Measurements from ENCODE around the gene RPL32. TPM values are rescaled to one million over a fixed set of nuclear protein-coding genes. Genes with fewer than 3 reads are reported as not detected.

Gene RPL32
- total RNA-seq, 1 experiment from 2014 or later, result 2,021 TPM

- Histone ChIP-seq H3K27me3 (ENCODE audit: insufficient read depth, low read length) (no peaks in the 10 kb centered on the region), H3K9me3 (ENCODE audit: control insufficient read depth, low read depth, low read length) (no peaks in the 10 kb centered on the region), H4K20me1 (ENCODE audit: control insufficient read depth, insufficient read depth, insufficient read length) (no peaks in the 10 kb centered on the region), H4K5ac (ENCODE audit: insufficient read length, low read depth, low read length) (no peak overlapping the region), H3T11ph (ENCODE audit: low read length) (no peak overlapping the region), H3K79me1 (ENCODE audit: insufficient read depth, low read depth, low read length, poor library complexity, severe bottlenecking) (no peaks in the 10 kb centered on the region), H3K9ac (ENCODE audit: extremely low read depth, insufficient read length, low read length) (no peak overlapping the region), H3K23ac (ENCODE audit: insufficient read length, low read depth, low read length) (no peak overlapping the region), H2BK120ac (ENCODE audit: low read depth, low read length, poor library complexity, severe bottlenecking) (no peak overlapping the region), H2BK12ac (ENCODE audit: insufficient read length, low read depth, low read length) (no peak overlapping the region), H3K79me2 (ENCODE audit: insufficient read depth, low read length) (no peaks in the 10 kb centered on the region), H3K27ac (ENCODE audit: insufficient read length, low read depth, low read length) (no peak overlapping the region), H2AFZ (ENCODE audit: low read length) (no peak overlapping the region), H4K8ac (replicated peaks; ENCODE audit: insufficient read length, low read depth, low read length) (no peak overlapping the region), H3K18ac (ENCODE audit: insufficient read length, low read depth, low read length) (no peak overlapping the region), H3K4ac (ENCODE audit: low read depth, low read length) (no peak overlapping the region), H3K4me2 (ENCODE audit: insufficient read depth, insufficient read length, low read length) (no peak overlapping the region), H3K56ac (ENCODE audit: insufficient read length, low read depth, low read length) (no peak overlapping the region), H3K4me1 (ENCODE audit: insufficient read depth, low read length) (no peaks in the 10 kb centered on the region), H2BK15ac (ENCODE audit: low read depth, low read length) (no peak overlapping the region), H2BK20ac (ENCODE audit: low read depth, low read length, poor library complexity, severe bottlenecking) (no peak overlapping the region), H3K14ac (ENCODE audit: insufficient read depth, low read length) (no peak overlapping the region; the same call in 1 of the 2 replicates), H2BK5ac (ENCODE audit: insufficient read length, low read length) (no peak overlapping the region), H2AK5ac (ENCODE audit: insufficient read length, low read length) (no peak overlapping the region), H4K91ac (ENCODE audit: insufficient read length, low read depth, low read length) (no peak overlapping the region), H3K23me2 (ENCODE audit: insufficient read length, low read depth, low read length, poor library complexity, severe bottlenecking) (no peaks in the 10 kb centered on the region)
- peaks cover 2 to 7% (median 4%) of the 10 kb centered on the region in 3 experiments; a peak in 4 of 7 replicates for H3K36me3 Mint-ChIP-seq (ENCODE audit: insufficient read depth in 1 of 3, low read depth in 3 of 3)
- DNase-seq, result no peak
- no peak overlapping the region for H3K27ac Mint-ChIP-seq
- TF ChIP-seq CTCF (conservative IDR thresholded peaks at IDR 0.05), result no peak
- H3K4me3 Mint-ChIP-seq, result no peak overlapping the region
- no peaks in the 10 kb centered on the region for H3K27me3 Mint-ChIP-seq (ENCODE audit: low read depth)
- H3K9me3 Mint-ChIP-seq, result no peaks in the 10 kb centered on the region
- peaks cover 4 to 7% of the 10 kb centered on the region in 2 experiments; a peak in 2 of 4 replicates for H3K4me1 Mint-ChIP-seq
- WGBS (ENCODE audit: extremely low coverage, insufficient read length, low lambda C conversion rate), result no CpG with 5 or more reads among the region's 34 CpGs
Measured at GRCh38 chr3:12816521-12817342, 24.6 kb downstream of the RPL32 start.
